GM12873 (cell line): ENCODE results near the gene AGBL1.

Source experiments
- CTCF ChIP-seq: IDR thresholded peaks from 2 replicates; pipeline ENCODE4 v1.5.1; 2012; ENCODE audit warnings: low read depth, mild to moderate bottlenecking, moderate library complexity, low read length, control low read depth; ENCODE audit not compliant: insufficient read depth; ENCODE audit errors: missing control alignments

Gene AGBL1

DNA sequence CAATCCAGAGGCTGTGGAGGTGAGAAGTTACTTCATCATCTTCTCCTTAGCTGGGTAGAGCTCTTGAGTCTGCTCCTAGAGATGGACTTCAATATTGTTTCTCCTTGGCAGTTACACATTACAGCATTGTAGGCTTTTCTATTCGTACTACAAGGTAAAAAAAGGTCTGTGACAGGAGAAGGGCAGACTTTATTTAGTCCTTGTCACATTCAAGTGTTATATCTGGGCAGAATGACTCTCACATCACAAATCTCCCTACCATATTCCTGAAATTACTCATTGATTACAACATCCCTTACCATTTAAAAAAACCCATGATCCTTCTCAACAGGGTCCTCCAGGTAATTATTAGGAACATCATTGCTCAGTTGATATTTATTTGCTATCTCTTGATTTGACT is 75.0 kb downstream of the AGBL1 start:
- no peak for TF ChIP-seq CTCF

- TF ChIP-seq CTCF: no peak
Measured at GRCh38 chr15:86155551-86155950, 75.9 kb downstream of the AGBL1 start.

- no peak for TF ChIP-seq CTCF
Measured at GRCh38 chr15:86157606-86158293, 78.1 kb downstream of the AGBL1 start.

GRCh38 chr15:86159468-86159867 is 79.8 kb downstream of the AGBL1 start:
- TF ChIP-seq CTCF: no peak

GRCh38 chr15:86161250-86161649 is 81.6 kb downstream of the AGBL1 start:
- no peak for TF ChIP-seq CTCF

DNA sequence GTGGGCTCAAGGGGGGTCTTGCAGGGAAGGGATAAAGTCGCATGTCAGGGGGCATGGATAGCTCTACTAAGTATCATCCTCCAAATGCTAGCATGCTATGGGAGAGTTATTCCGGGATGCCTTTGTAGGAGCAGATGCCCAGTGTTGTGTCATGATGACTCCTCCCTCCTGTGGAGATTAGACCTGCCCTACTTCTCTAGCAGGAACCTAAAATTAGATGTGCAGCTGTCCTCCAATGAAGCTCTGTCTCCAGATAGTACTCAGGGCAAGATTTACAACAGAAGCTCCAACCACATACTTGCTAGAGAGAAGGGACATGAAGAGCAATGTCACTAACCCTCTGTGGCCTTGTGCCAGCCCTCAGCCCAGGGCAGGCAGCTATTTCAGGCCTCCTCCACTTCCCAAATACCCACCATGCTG is 82.5 kb downstream of the AGBL1 start:
- TF ChIP-seq CTCF: no peak

DNA sequence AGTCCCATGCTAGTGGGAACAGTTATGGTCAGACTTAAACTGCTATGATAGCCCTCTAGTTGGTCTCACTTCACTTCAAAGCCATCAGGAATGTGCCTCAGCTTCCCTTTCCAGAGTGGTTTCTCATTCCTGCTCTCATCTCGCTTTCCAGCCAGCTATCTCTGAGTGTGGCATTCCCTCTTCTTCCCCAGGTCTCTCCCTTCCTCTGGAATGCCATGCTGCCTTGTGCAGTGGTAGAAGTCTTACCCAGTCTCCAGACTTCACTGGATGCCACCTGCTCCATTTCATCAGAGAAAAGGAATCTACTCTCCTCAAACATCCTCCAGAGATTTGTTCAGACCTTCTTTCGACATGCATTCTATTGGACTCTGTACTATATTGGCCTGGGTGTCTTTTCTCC is 83.0 kb downstream of the AGBL1 start:
- no peak for TF ChIP-seq CTCF
